ENCODE measurements around the gene ELF4. TPM values are rescaled to one million over a fixed set of nuclear protein-coding genes. Genes with fewer than 3 reads are reported as not detected.

The ELF4 gene
- total RNA-seq, 3 donors from 2014 or later, result 26.3 to 65.0 (median 43.7) TPM

DNA sequence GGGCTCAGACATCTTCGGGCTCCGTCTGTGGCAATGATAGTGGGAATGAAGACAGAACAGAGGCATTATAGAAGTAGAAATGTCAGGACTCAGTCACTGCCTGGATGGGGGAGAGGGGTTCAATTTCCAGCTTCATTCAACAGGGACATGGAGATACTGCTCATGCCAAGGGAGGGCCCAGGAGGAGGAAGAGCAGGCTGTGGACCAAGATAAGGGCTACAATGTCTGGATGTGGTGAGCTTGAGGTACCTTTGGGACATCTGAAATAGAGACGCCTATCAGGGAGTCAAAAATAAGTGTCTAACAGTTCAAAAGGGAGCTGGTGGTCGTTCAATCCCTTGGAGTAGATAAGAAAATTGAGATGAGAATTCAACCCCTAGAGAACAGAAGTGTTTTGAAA, 34.5 kb downstream of the ELF4 start:
- ATAC-seq (no peak), DNase-seq (no peak)
- no peak overlapping the region for H3K4me3 ChIP-seq
- no peaks in the 10 kb centered on the region for H3K36me3 ChIP-seq (ENCODE audit: low read depth)
- peaks cover 4% of the 10 kb centered on the region for H3K4me1 ChIP-seq (ENCODE audit: low read depth)
- intact Hi-C loops (cut with DNase I, micrococcal nuclease), result loop anchor here in 1 of 2 donors (10.0 kb wide), 1 partner anchor 119 kb away; no protein-coding TSS in a partner anchor
- TF ChIP-seq, protein P1, sequence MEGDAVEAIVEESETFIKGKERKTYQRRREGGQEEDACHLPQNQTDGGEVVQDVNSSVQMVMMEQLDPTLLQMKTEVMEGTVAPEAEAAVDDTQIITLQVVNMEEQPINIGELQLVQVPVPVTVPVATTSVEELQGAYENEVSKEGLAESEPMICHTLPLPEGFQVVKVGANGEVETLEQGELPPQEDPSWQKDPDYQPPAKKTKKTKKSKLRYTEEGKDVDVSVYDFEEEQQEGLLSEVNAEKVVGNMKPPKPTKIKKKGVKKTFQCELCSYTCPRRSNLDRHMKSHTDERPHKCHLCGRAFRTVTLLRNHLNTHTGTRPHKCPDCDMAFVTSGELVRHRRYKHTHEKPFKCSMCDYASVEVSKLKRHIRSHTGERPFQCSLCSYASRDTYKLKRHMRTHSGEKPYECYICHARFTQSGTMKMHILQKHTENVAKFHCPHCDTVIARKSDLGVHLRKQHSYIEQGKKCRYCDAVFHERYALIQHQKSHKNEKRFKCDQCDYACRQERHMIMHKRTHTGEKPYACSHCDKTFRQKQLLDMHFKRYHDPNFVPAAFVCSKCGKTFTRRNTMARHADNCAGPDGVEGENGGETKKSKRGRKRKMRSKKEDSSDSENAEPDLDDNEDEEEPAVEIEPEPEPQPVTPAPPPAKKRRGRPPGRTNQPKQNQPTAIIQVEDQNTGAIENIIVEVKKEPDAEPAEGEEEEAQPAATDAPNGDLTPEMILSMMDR (IDR thresholded peaks at IDR 0.05), result no peak
- no peaks in the 10 kb centered on the region for H3K9me3 ChIP-seq

DNA sequence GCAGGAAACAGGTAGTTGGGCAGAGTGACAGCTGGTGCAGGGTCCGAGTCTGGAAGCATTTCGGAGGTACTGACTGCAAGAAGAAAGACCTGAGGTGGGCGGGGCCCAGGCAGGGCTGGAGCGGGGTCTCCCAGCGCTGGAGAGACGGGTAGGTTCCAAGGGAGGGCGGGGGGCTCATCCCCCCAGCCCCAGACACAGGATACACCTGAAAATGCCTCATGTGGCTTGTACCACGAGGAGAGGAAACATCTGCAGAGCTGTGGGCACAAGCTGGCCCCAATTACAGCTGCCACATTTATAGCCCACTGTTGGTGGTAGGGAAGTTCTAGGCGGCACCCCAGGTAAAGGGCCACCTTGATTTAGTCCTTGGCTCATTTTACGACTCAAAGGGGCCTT, 38.0 kb downstream of the ELF4 start:
- intact Hi-C loops (cut with DNase I, micrococcal nuclease), result loop anchor here in 1 of 2 donors (10.0 kb wide), 1 partner anchor 122 kb away; no protein-coding TSS in a partner anchor
- no peak overlapping the region for H3K4me3 ChIP-seq
- TF ChIP-seq, protein P1 (IDR thresholded peaks at IDR 0.05), result no peak
- peak in 1 of 3 donors; percentile 54 for DNase-seq
- H3K9me3 ChIP-seq, result no peaks in the 10 kb centered on the region
- no peaks in the 10 kb centered on the region for H3K36me3 ChIP-seq (ENCODE audit: low read depth)
- ATAC-seq, result no peak
- peaks cover 4% of the 10 kb centered on the region for H3K4me1 ChIP-seq (ENCODE audit: low read depth)

DNA sequence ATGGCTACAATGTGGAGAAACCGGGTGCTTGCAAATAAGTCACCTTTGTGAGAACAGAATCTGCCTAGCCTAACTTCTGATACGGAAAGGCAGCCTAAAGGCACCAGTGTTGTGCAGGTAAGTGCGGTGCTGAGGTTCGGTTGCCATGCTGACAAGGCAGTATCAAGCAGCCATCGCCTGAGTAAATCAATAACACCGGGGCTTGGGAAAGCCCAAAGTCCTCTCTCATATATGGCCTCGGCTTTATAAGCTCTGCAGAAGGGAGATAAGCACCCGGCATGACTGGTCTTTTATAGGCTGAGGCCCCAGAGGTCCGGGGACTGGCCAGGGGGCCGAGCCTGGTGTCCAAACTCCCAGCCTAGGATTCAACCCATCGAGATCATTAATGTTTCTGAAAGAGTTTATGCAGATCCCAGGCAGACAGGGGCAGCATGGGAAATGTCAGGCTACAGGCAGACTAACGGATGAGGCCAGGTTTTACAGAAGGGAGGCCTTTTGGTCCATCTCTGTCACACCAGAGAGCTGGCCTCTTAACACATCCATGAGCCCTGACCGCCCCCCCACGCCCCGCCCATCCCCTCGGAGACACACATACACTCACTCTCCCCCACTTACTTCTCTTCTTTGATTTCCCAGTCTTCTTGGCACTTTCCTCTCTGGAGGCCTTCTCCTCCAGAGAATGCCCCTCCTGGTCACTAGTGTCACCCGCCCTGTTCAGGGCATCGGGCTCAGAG, 38.5 kb downstream of the ELF4 start:
- ATAC-seq (peak; percentile 94), DNase-seq (peak; percentile 49 to 70 (median 61))
- TF ChIP-seq, protein P1 (IDR thresholded peaks at IDR 0.05), result no peak
- H3K36me3 ChIP-seq (ENCODE audit: low read depth), result no peaks in the 10 kb centered on the region
- intact Hi-C loops (cut with DNase I, micrococcal nuclease), result loop anchor here in 1 of 2 donors (10.0 kb wide), 1 partner anchor 123 kb away; no protein-coding TSS in a partner anchor
- H3K4me3 ChIP-seq, result no peak overlapping the region
- H3K9me3 ChIP-seq, result no peaks in the 10 kb centered on the region
- H3K4me1 ChIP-seq (ENCODE audit: low read depth), result peaks cover 4% of the 10 kb centered on the region

DNA sequence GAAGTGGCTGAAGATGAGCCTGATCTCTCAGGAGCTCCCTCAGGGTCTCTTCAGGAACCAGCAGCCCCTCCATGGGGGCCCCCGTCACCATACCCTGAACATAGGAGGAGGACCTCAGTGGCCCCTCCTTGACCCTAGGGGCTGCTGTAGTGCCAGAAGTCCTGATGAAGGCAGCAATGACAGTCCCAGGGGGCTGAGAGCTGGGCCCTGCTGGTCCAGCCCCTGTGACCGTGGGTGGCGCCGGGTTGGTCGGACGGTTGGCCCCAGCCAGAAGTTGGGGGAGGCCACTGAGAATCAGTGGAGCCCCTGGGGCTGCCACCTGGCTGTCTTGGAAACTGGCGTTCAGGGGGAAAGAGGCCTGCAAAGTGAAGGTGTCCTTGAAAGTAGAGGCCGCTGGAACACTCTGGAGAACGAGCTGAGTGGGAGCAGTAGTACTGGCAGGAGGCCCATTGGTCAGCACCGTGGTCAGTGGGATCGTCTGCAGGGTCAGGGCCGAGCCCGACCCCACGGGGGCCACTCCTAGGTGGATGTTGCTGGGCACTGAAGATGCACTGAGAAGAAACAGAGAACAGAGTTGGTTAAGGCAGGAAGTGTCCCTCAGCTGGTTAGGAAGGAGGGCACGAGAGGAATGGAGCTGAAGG, 43.2 kb downstream of the ELF4 start:
- ATAC-seq, result no peak
- intact Hi-C loops (cut with DNase I, micrococcal nuclease), result no loop called here

DNA sequence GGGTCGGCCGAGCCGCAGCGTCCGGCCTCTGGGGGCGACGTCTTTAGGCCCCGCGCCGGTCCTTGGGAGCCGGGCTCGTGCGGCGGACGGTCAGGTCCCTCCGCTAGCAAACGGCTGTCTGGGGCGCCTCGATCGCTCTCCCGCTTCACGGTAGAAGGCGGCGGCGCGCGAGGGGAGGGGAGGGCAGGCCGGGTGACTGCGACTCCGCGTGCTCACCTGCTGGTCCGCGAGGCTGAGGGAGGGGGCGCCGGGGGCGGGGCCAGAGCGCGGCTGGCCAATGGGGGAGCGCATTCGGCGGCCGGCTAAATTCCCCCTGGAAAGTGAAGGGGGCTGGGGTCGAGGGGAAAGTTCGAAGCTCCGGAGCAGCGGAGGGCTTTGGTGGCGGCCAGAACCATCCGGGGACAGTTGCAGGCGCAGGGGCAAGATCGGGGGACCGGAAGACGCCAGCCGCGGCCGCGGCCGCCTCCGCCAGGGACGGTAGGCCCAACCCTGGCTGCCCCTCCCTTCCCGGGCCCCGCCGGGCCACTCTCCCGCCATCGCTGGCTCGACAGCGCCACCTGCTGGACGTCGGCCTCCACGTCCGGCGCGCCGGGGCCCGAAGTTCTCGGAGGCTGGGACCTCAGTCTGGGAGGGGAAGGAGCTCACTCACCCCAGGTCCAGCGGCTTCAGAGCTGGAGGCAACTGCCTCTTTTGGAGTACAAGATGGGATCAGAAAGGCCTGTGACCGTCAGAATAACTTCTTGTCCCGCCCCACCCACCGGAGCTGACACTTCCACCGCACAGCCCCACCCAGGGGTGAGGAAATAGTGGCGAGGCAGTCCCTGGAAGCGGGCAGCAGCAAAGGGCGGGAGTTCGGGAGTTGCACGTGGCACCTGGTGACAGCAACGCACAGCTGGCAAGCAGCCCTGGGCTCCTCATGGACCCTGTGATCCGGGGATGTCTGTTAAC, 49.9 kb downstream of the ELF4 start:
- intact Hi-C loops (cut with DNase I, micrococcal nuclease), result no loop called here
- no peaks in the 10 kb centered on the region for H3K36me3 ChIP-seq (ENCODE audit: low read depth)
- TF ChIP-seq, protein P1 (IDR thresholded peaks at IDR 0.05), result peak; percentile 81
- peak overlapping the region; percentile 9 for H3K4me3 ChIP-seq
- peaks cover 2% of the 10 kb centered on the region for H3K4me1 ChIP-seq (ENCODE audit: low read depth)
- DNase-seq, result peak; percentile 83 to 91 (median 86)
- no peaks in the 10 kb centered on the region for H3K9me3 ChIP-seq
- ATAC-seq, result peak; percentile 96

More for the DNA sequence above, 43.2 kb downstream of the ELF4 start:
- no peaks in the 10 kb centered on the region for H3K9me3 ChIP-seq
- H3K36me3 ChIP-seq (ENCODE audit: low read depth), result no peaks in the 10 kb centered on the region
- H3K4me3 ChIP-seq, result no peak overlapping the region
- H3K4me1 ChIP-seq (ENCODE audit: low read depth), result no peaks in the 10 kb centered on the region
- no peak for DNase-seq
- TF ChIP-seq, protein P1 (IDR thresholded peaks at IDR 0.05), result no peak

Data from mucosa of descending colon (tissue), 3 donors.